WTC11 (cell line): Measurements from ENCODE around the gene ATAD2B. TPM values are rescaled to one million over a fixed set of nuclear protein-coding genes. Genes with fewer than 3 reads are reported as not detected.

Experiments
- ATAC-seq: fragments of 200-7000 bp; cut with Tn5 transposase; 2 replicates; pipeline ENCODE4 v1.10.0; 2021; ENCODE audit warnings: mild to moderate bottlenecking, moderate library complexity
- CTCF ChIA-PET: fragments of 300-600 bp; sonication (Branson Sonifier 250); formaldehyde crosslinking; loops from one replicate; lab custom pipeline; 2021; ENCODE audit warnings: antibody characterized with exemption; lab: Charles Lee
- POLR2A ChIA-PET: fragments of 350-600 bp; sonication (Branson Sonifier 250); formaldehyde crosslinking; loops from one replicate; lab custom pipeline; 2021; ENCODE audit warnings: antibody characterized with exemption; lab: Charles Lee
- DNase-seq: peaks from one replicate; pipeline ENCODE4 v3.0.0; 2021; ENCODE audit warnings: low spot score
- H3K27ac Mint-ChIP-seq: 2 replicates; pipeline ENCODE4 v1.8.0; 2021; ENCODE audit warnings: mixed read lengths
- H3K27me3 Mint-ChIP-seq: 2 replicates; pipeline ENCODE4 v1.8.0; 2021; ENCODE audit warnings: low read depth, mild to moderate bottlenecking, moderate library complexity, mixed read lengths
- H3K36me3 Mint-ChIP-seq: 2 replicates; pipeline ENCODE4 v1.8.0; 2021; ENCODE audit warnings: mixed read lengths
- H3K4me1 Mint-ChIP-seq: 2 replicates; pipeline ENCODE4 v1.8.0; 2022; ENCODE audit warnings: mixed read lengths
- H3K4me3 Mint-ChIP-seq: 2 replicates; pipeline ENCODE4 v1.8.0; 2021; ENCODE audit warnings: mild to moderate bottlenecking, moderate library complexity, mixed read lengths
- H3K9me3 Mint-ChIP-seq: 2 replicates; pipeline ENCODE4 v1.8.0; 2021; ENCODE audit warnings: mixed read lengths
- AFF4 ChIP-seq: sonication (generic); formaldehyde crosslinking; IDR thresholded peaks from 2 replicates; pipeline ENCODE4 v1.8.1; 2023; ENCODE audit warnings: mild to moderate bottlenecking, missing genetic modification reagents, borderline replicate concordance
- ARID4B ChIP-seq: sonication (generic); formaldehyde crosslinking; IDR thresholded peaks from 2 replicates; pipeline ENCODE4 v1.8.0; 2023; ENCODE audit warnings: missing genetic modification reagents, mild to moderate bottlenecking, borderline replicate concordance
- ATF3 ChIP-seq: sonication (generic); formaldehyde crosslinking; conservative IDR thresholded peaks from 2 replicates; pipeline ENCODE4 v1.8.1; 2022; ENCODE audit warnings: mild to moderate bottlenecking, missing genetic modification reagents
- ETV6 ChIP-seq: sonication (generic); formaldehyde crosslinking; IDR thresholded peaks from 2 replicates; pipeline ENCODE4 v1.8.1; 2022; ENCODE audit warnings: mild to moderate bottlenecking, missing genetic modification reagents
- FOXP1 ChIP-seq: sonication (generic); formaldehyde crosslinking; IDR thresholded peaks from 2 replicates; pipeline ENCODE4 v1.8.0; 2022; ENCODE audit warnings: missing genetic modification reagents, mild to moderate bottlenecking, moderate library complexity, borderline replicate concordance
- HMGA2 ChIP-seq: fragments of 250-450 bp; sonication (Bioruptor Pico); IDR thresholded peaks from 2 replicates; pipeline ENCODE4 v1.4.0; 2021; ENCODE audit warnings: mild to moderate bottlenecking, moderate library complexity
- HMGXB4 ChIP-seq: sonication (generic); formaldehyde crosslinking; IDR thresholded peaks from 2 replicates; pipeline ENCODE4 v1.8.1; 2023; ENCODE audit warnings: mild to moderate bottlenecking, moderate library complexity, missing genetic modification reagents
- MAX ChIP-seq: sonication (generic); formaldehyde crosslinking; IDR thresholded peaks from 2 replicates; pipeline ENCODE4 v1.8.0; 2022; ENCODE audit warnings: mild to moderate bottlenecking, missing genetic modification reagents
- MLX ChIP-seq: sonication (generic); formaldehyde crosslinking; IDR thresholded peaks from 2 replicates; pipeline ENCODE4 v1.8.1; 2023; ENCODE audit warnings: mild to moderate bottlenecking, missing genetic modification reagents, moderate library complexity
- MXD4 ChIP-seq: fragments of 250-450 bp; sonication (Bioruptor Pico); IDR thresholded peaks from 2 replicates; pipeline ENCODE4 v1.8.0; 2021; ENCODE audit warnings: mild to moderate bottlenecking, moderate library complexity, borderline replicate concordance
- MYBL2 ChIP-seq: sonication (generic); formaldehyde crosslinking; IDR thresholded peaks from 2 replicates; pipeline ENCODE4 v1.8.1; 2023; ENCODE audit warnings: mild to moderate bottlenecking, moderate library complexity, missing genetic modification reagents
- NFE2L1 ChIP-seq: sonication (generic); formaldehyde crosslinking; IDR thresholded peaks from 2 replicates; pipeline ENCODE4 v1.8.1; 2023; ENCODE audit warnings: missing genetic modification reagents
- NR1H2 ChIP-seq: sonication (generic); formaldehyde crosslinking; IDR thresholded peaks from 2 replicates; pipeline ENCODE4 v1.9.0; 2021; ENCODE audit warnings: mild to moderate bottlenecking, moderate library complexity, missing genetic modification reagents
- RORB ChIP-seq: fragments of 250-450 bp; sonication (Bioruptor Pico); IDR thresholded peaks from 2 replicates; pipeline ENCODE4 v1.9.0; 2021; ENCODE audit warnings: mild to moderate bottlenecking
- SMAD3 ChIP-seq: sonication (generic); formaldehyde crosslinking; IDR thresholded peaks from 2 replicates; pipeline ENCODE4 v1.8.0; 2022; ENCODE audit warnings: missing genetic modification reagents, mild to moderate bottlenecking, borderline replicate concordance
- TCF7 ChIP-seq: sonication (generic); formaldehyde crosslinking; IDR thresholded peaks from 2 replicates; pipeline ENCODE4 v1.8.0; 2022; ENCODE audit warnings: mild to moderate bottlenecking, low read depth, missing genetic modification reagents, moderate library complexity
- TP53 ChIP-seq: sonication (generic); formaldehyde crosslinking; IDR thresholded peaks from 2 replicates; pipeline ENCODE4 v1.8.1; 2023; ENCODE audit warnings: mild to moderate bottlenecking, missing genetic modification reagents
- ZNF263 ChIP-seq: sonication (generic); formaldehyde crosslinking; IDR thresholded peaks from 2 replicates; pipeline ENCODE4 v1.8.1; 2022; ENCODE audit warnings: low read depth, mild to moderate bottlenecking, moderate library complexity, missing genetic modification reagents
- total RNA-seq: library from RNA; stranded (reverse); gene quantifications from 3 replicates; pipeline ENCODE4 v1.2.3, GENCODE V29; 2021

ATAD2B gene
- total RNA-seq, 1 experiment from 2014 or later: 21.5 TPM

GRCh38 chr2:23904215-23904614 is 22.7 kb downstream of the ATAD2B start:
- ATAC-seq (no peak), DNase-seq (no peak)
- POLR2A ChIA-PET: no interaction called here
- H3K4me1 Mint-ChIP-seq: peaks cover 15% of the 10 kb centered on the region; the same call in 1 of the 2 replicates
- no peak overlapping the region for H3K4me3 Mint-ChIP-seq
- no peak for TF ChIP-seq ATF3
- no peak for TF ChIP-seq ETV6 (CRISPR knock-in tag)
- TF ChIP-seq MXD4: no peak
- TF ChIP-seq TP53 (CRISPR knock-in tag): no peak
- TF ChIP-seq MYBL2 (CRISPR knock-in tag): no peak
- TF ChIP-seq NFE2L1 (CRISPR knock-in tag): no peak
- CTCF ChIA-PET: interaction anchor here (0.6 kb wide), 1 partner anchor 21 kb away, joined by 3 read pairs; no protein-coding TSS in a partner anchor
- no peak overlapping the region for H3K27ac Mint-ChIP-seq
- H3K36me3 Mint-ChIP-seq: peaks cover 2% of the 10 kb centered on the region; the same call in 1 of the 2 replicates
- H3K27me3 Mint-ChIP-seq: no peaks in the 10 kb centered on the region
- H3K9me3 Mint-ChIP-seq: no peaks in the 10 kb centered on the region

- Mint-ChIP-seq H3K9me3 (peaks cover 6% of the 10 kb centered on the region), H3K27ac (no peak overlapping the region), H3K4me1 (peaks cover 15% of the 10 kb centered on the region; the same call in 1 of the 2 replicates), H3K4me3 (no peak overlapping the region)
- no peak for ATAC-seq
- CTCF ChIA-PET: no interaction called here
- DNase-seq: no peak
- TF ChIP-seq MLX: no peak
- TF ChIP-seq RORB: no peak
- TF ChIP-seq TCF7 (CRISPR knock-in tag): no peak
- TF ChIP-seq SMAD3 (CRISPR knock-in tag): no peak
- no peak for TF ChIP-seq ZNF263 (CRISPR knock-in tag)
- TF ChIP-seq, all 79 proteins: peak for 0
- Mint-ChIP-seq H3K36me3 (peaks cover 4% of the 10 kb centered on the region), H3K27me3 (no peaks in the 10 kb centered on the region)
- POLR2A ChIA-PET: no interaction called here
Observed at GRCh38 chr2:23903034-23903433, 23.9 kb downstream of the ATAD2B start.

- H3K27ac Mint-ChIP-seq: peak overlapping the region; percentile 33; the same call in 1 of the 2 replicates
- CTCF ChIA-PET: no interaction called here
- peaks cover 6% of the 10 kb centered on the region for H3K36me3 Mint-ChIP-seq
- TF ChIP-seq ATF3 (no peak), HMGA2 (CRISPR knock-in tag) (no peak), ARID4B (no peak), FOXP1 (CRISPR knock-in tag) (no peak), MAX (CRISPR knock-in tag) (no peak), AFF4 (CRISPR knock-in tag) (no peak), ZNF263 (CRISPR knock-in tag) (no peak), NR1H2 (CRISPR knock-in tag) (no peak), HMGXB4 (no peak)
Observed at GRCh38 chr2:23901966-23902846, 24.7 kb downstream of the ATAD2B start.

More at GRCh38 chr2:23901966-23902846, 24.7 kb downstream of the ATAD2B start:
- Mint-ChIP-seq H3K27me3 (no peaks in the 10 kb centered on the region), H3K4me3 (no peak overlapping the region), H3K9me3 (peaks cover 14% of the 10 kb centered on the region), H3K4me1 (peaks cover 15% of the 10 kb centered on the region; the same call in 1 of the 2 replicates)
- no peak for ATAC-seq
- no peak for DNase-seq
- POLR2A ChIA-PET: no interaction called here
